ENCODE data around the gene CCDC60. TPM values are rescaled to one million over a fixed set of nuclear protein-coding genes. Genes with fewer than 3 reads are reported as not detected.

The CCDC60 gene
- total and polyA plus RNA-seq, 12 donors, result not detected

- Histone ChIP-seq H3K27me3 (peaks cover 0 to 5% (median 0%) of the 10 kb centered on the region in 7 donors), H3K36me3 (no peaks in the 10 kb centered on the region), H3K4me1 (no peaks in the 10 kb centered on the region), H3K27ac (no peak overlapping the region), H3K4me3 (no peak overlapping the region), H3K9me3 (peaks cover 0 to 23% (median 6%) of the 10 kb centered on the region in 11 donors)
- intact Hi-C loops (cut with DNase I), result no loop called here
- ATAC-seq (no peak), DNase-seq (no peak)
- no peak for TF ChIP-seq CTCF (IDR thresholded peaks at IDR 0.05)
- WGBS, 2 donors, result 87 to 99% methylated on average over 1 of the region's 1 CpG
These were observed 146.0 kb downstream of the CCDC60 start for GRCh38 chr12:119480551-119480950.

- peaks cover 0 to 8% (median 0%) of the 10 kb centered on the region in 7 donors for H3K27me3 ChIP-seq
- H3K4me3 ChIP-seq, result no peak overlapping the region
- H3K36me3 ChIP-seq, result no peaks in the 10 kb centered on the region
- WGBS, 2 donors, result 26 to 40% methylated on average over 4 of the region's 4 CpGs
- no peak for TF ChIP-seq CTCF (IDR thresholded peaks at IDR 0.05)
- no peak for DNase-seq
- intact Hi-C loops (cut with DNase I), result no loop called here
- no peaks in the 10 kb centered on the region for H3K4me1 ChIP-seq
- no peak for ATAC-seq
- H3K27ac ChIP-seq, result no peak overlapping the region
- peaks cover 0 to 12% (median 0%) of the 10 kb centered on the region in 11 donors for H3K9me3 ChIP-seq
These were observed 152.1 kb downstream of the CCDC60 start for GRCh38 chr12:119486599-119487154.

- Histone ChIP-seq H3K4me3 (no peak overlapping the region), H3K27ac (no peak overlapping the region), H3K9me3 (peaks cover 0 to 4% (median 0%) of the 10 kb centered on the region in 11 donors), H3K36me3 (no peaks in the 10 kb centered on the region), H3K4me1 (no peaks in the 10 kb centered on the region), H3K27me3 (peaks cover 0 to 13% (median 0%) of the 10 kb centered on the region in 7 donors)
- DNase-seq (no peak), ATAC-seq (no peak)
- intact Hi-C loops (cut with DNase I), result no loop called here
- WGBS, 2 donors, result 87 to 91% methylated on average over 5 of the region's 5 CpGs
- TF ChIP-seq CTCF (IDR thresholded peaks at IDR 0.05), result no peak
These were observed 157.3 kb downstream of the CCDC60 start for GRCh38 chr12:119491814-119492213.

GRCh38 chr12:119500209-119500608 lies 165.7 kb downstream of the CCDC60 start:
- no peak for ATAC-seq
- no peak for TF ChIP-seq CTCF (IDR thresholded peaks at IDR 0.05)
- Histone ChIP-seq H3K27me3 (peaks cover 0 to 36% (median 4%) of the 10 kb centered on the region in 7 donors), H3K36me3 (no peaks in the 10 kb centered on the region), H3K27ac (no peak overlapping the region), H3K4me1 (no peaks in the 10 kb centered on the region), H3K4me3 (no peak overlapping the region), H3K9me3 (no peaks in the 10 kb centered on the region)
- no peak for DNase-seq
- intact Hi-C loops (cut with DNase I), result no loop called here
- WGBS, 2 donors, result 67 to 73% methylated on average over 4 of the region's 4 CpGs
